GM19035 (cell line): ENCODE measurements around the gene KRTCAP2.

Experiments used
- ATAC-seq: cut with Tn5 transposase; IDR thresholded peaks from one replicate; pipeline ENCODE4 v1.9.1; 2021; ENCODE audit not compliant: unreplicated experiment

The KRTCAP2 gene

GRCh38 chr1:155184835-155185782, 12.0 kb upstream of the KRTCAP2 start:
- ATAC-seq = peak; percentile 85

GRCh38 chr1:155184351-155184811, 11.3 kb upstream of the KRTCAP2 start:
- no peak for ATAC-seq

- no peak for ATAC-seq
These were observed 10.7 kb upstream of the KRTCAP2 start for GRCh38 chr1:155183775-155184221.

- ATAC-seq = no peak
These were observed 9.0 kb upstream of the KRTCAP2 start for GRCh38 chr1:155182052-155182550.

- no peak for ATAC-seq
These were observed 8.4 kb upstream of the KRTCAP2 start for GRCh38 chr1:155181371-155182051.

GRCh38 chr1:155179112-155180031, 6.3 kb upstream of the KRTCAP2 start:
- ATAC-seq = no peak

- ATAC-seq = no peak
These were observed 5.5 kb upstream of the KRTCAP2 start for GRCh38 chr1:155178441-155179111.

GRCh38 chr1:155177918-155178281, 4.8 kb upstream of the KRTCAP2 start:
- ATAC-seq = no peak

- ATAC-seq = no peak
These were observed 4.3 kb upstream of the KRTCAP2 start for GRCh38 chr1:155177192-155177917.

GRCh38 chr1:155176544-155177071, 3.5 kb upstream of the KRTCAP2 start:
- no peak for ATAC-seq

- no peak for ATAC-seq
These were observed 2.8 kb upstream of the KRTCAP2 start for GRCh38 chr1:155175927-155176371.

GRCh38 chr1:155175281-155175926, 2.3 kb upstream of the KRTCAP2 start:
- ATAC-seq = no peak

- ATAC-seq = no peak
These were observed 1.5 kb upstream of the KRTCAP2 start for GRCh38 chr1:155174324-155175280.

GRCh38 chr1:155173478-155174323, 597 bp upstream of the KRTCAP2 start, which contains the start of gene TRIM46:
Gene TRIM46 (plus strand): TSS chr1:155173849. CDS start chr1:155173967, 118 bp downstream.
- no peak for ATAC-seq

- peak; percentile 15 for ATAC-seq
These were observed 1.0 kb downstream of the KRTCAP2 start for GRCh38 chr1:155171836-155172731.
